NOMO-1 treated with DMSO at 0.1 percent for 48 hours (cell line): ENCODE data around the gene THADA.

ENCODE experiments used
- DNase-seq: peaks from one replicate; lab custom pipeline; 2025; ENCODE audit not compliant: unreplicated experiment; lab: John Stamatoyannopoulos, UW

THADA gene

GRCh38 chr2:43226955-43227829 lies 368.6 kb downstream of the THADA start:
- DNase-seq = peak; percentile 60

- peak; percentile 92 for DNase-seq
These were observed 369.3 kb downstream of the THADA start, which contains the start of gene ZFP36L2 for GRCh38 chr2:43226558-43226954. TSS of gene ZFP36L2 (minus strand) at chr2:43226606. CDS start at chr2:43226315, 291 bp downstream.

GRCh38 chr2:43225788-43226557 lies 369.9 kb downstream of the THADA start:
- peak; percentile 64 for DNase-seq

- DNase-seq = no peak
These were observed 370.6 kb downstream of the THADA start for GRCh38 chr2:43225093-43225787.

GRCh38 chr2:43224571-43225092 lies 371.2 kb downstream of the THADA start:
- no peak for DNase-seq

- DNase-seq = peak; percentile 63
These were observed 371.7 kb downstream of the THADA start for GRCh38 chr2:43224131-43224570.

GRCh38 chr2:43223521-43224001 lies 372.3 kb downstream of the THADA start:
- no peak for DNase-seq

- no peak for DNase-seq
These were observed 373.1 kb downstream of the THADA start for GRCh38 chr2:43222475-43223309.

- peak; percentile 79 for DNase-seq
These were observed 373.9 kb downstream of the THADA start for GRCh38 chr2:43221763-43222474.

- peak; percentile 85 for DNase-seq
These were observed 374.6 kb downstream of the THADA start for GRCh38 chr2:43221124-43221762.

GRCh38 chr2:43220760-43221123 lies 375.1 kb downstream of the THADA start:
- no peak for DNase-seq

GRCh38 chr2:43220229-43220751 lies 375.5 kb downstream of the THADA start:
- no peak for DNase-seq

GRCh38 chr2:43219383-43220228 lies 376.2 kb downstream of the THADA start:
- DNase-seq = peak; percentile 92

GRCh38 chr2:43218702-43219382 lies 377.0 kb downstream of the THADA start:
- peak; percentile 81 for DNase-seq

GRCh38 chr2:43218155-43218701 lies 377.6 kb downstream of the THADA start:
- DNase-seq = no peak

GRCh38 chr2:43217228-43218154 lies 378.3 kb downstream of the THADA start:
- no peak for DNase-seq
